K562 (cell line): ENCODE data around the gene XRRA1. TPM values are rescaled to one million over a fixed set of nuclear protein-coding genes. Genes with fewer than 3 reads are reported as not detected.

Experiments
- ATAC-seq: fragments of 200-7000 bp; cut with Tn5 transposase; 3 replicates; pipeline ENCODE4 v1.9.1; 2020; ENCODE audit warnings: moderate library complexity
- BruUV-seq: library from RNA; stranded (reverse); fragments of 400-500 nt; replicated peaks from 2 replicates; lab custom pipeline; 2021; lab: Mats Ljungman, UMichigan
- CTCF ChIA-PET: fragments of 300-600 bp; formaldehyde crosslinking; extraction: SDS; loops from one replicate; lab custom pipeline; 2021; ENCODE audit warnings: low intra/inter-chr PET ratio; lab: Yijun Ruan, JAX
- POLR2A ChIA-PET: fragments of 300-600, 350-650 bp; sonication (Branson Sonifier 250); formaldehyde crosslinking; extraction: SDS; loops from one replicate; lab custom pipeline; 2021; ENCODE audit warnings: antibody characterized with exemption, inconsistent platforms; lab: Yijun Ruan, JAX
- DNase-seq, 4 experiments: peaks; one replicate each; pipeline versions ENCODE4 v3.0.0 to v3.0.0-alpha.2; 2011 to 2018; ENCODE audit warnings: low spot score in 3 of 4, mixed read lengths in 3 of 4; ENCODE audit errors: extremely low read depth in 1 of 4
- FAIRE-seq: peaks from 2 replicates; lab custom pipeline; 2011; peaks lifted over from hg19 to GRCh38; lab: Jason Lieb, UNC
- H2AFZ ChIP-seq: 2 replicates; pipeline ENCODE4 v1.6.0; 2011; ENCODE audit warnings: low read depth, low read length, control low read depth, inconsistent platforms
- H3K27ac ChIP-seq: fragments of 200-600 bp; 3 replicates; pipeline ENCODE4 v1.8.0; 2011; ENCODE audit warnings: low read depth, mild to moderate bottlenecking, control low read depth, inconsistent platforms, low read length, moderate library complexity, mixed read lengths; ENCODE audit errors: extremely low read depth
- H3K27me3 ChIP-seq, 2 experiments: fragments of 300-600 bp in 1 of 2; 2 replicates in 1 of 2; 3 replicates in 1 of 2; pipeline versions ENCODE4 v1.6.0 to v1.8.0; 2011; ENCODE audit warnings: inconsistent platforms in 2 of 2, low read length in 2 of 2, mild to moderate bottlenecking in 1 of 2, mixed read lengths in 1 of 2, moderate library complexity in 1 of 2; ENCODE audit not compliant: control insufficient read depth in 2 of 2, insufficient read depth in 2 of 2
- H3K36me3 ChIP-seq: fragments of 300-600 bp; 3 replicates; pipeline ENCODE4 v1.8.0; 2011; ENCODE audit warnings: mild to moderate bottlenecking, low read length, inconsistent platforms; ENCODE audit not compliant: control insufficient read depth, insufficient read depth
- H3K4me1 ChIP-seq, 2 experiments: fragments of 200-600 bp in 1 of 2; replicated peaks in 1 of 2; 2 replicates in 1 of 2; 3 replicates in 1 of 2; pipeline versions ENCODE4 v1.5.1 to v1.8.0; 2011; ENCODE audit warnings: inconsistent platforms in 2 of 2, low read length in 2 of 2, mild to moderate bottlenecking in 1 of 2, mixed read lengths in 1 of 2, moderate library complexity in 1 of 2; ENCODE audit not compliant: control insufficient read depth in 2 of 2, insufficient read depth in 2 of 2
- H3K4me2 ChIP-seq: 2 replicates; pipeline ENCODE4 v1.6.1; 2011; ENCODE audit warnings: low read length, control low read depth, inconsistent platforms, mixed read lengths; ENCODE audit not compliant: insufficient read depth
- H3K4me3 ChIP-seq: fragments of 200-600 bp; sonication (generic), shearing (Covaris generic); 2 replicates; pipeline ENCODE4 v1.5.1; 2016; ENCODE audit warnings: control low read depth, inconsistent platforms
- H3K79me2 ChIP-seq: fragments of 200-600 bp; 3 replicates; pipeline ENCODE4 v1.8.0; 2011; ENCODE audit warnings: low read length, inconsistent platforms; ENCODE audit not compliant: control insufficient read depth, insufficient read depth
- H3K9ac ChIP-seq, 2 experiments: 2 replicates each; pipeline versions ENCODE4 v1.6.0 to v1.6.1; 2011; ENCODE audit warnings: low read depth in 2 of 2, low read length in 2 of 2, control low read depth in 1 of 2, inconsistent platforms in 1 of 2, mild to moderate bottlenecking in 1 of 2, mixed read lengths in 1 of 2; ENCODE audit not compliant: insufficient read depth in 1 of 2
- H3K9me1 ChIP-seq: one replicate; pipeline ENCODE4 v1.6.0; 2011; ENCODE audit warnings: inconsistent platforms, mild to moderate bottlenecking, low read length, moderate library complexity; ENCODE audit not compliant: control insufficient read depth, insufficient read depth
- H3K9me3 ChIP-seq: replicated peaks from 2 replicates; pipeline ENCODE4 v1.5.1; 2011; ENCODE audit warnings: low read depth, low read length, inconsistent platforms; ENCODE audit not compliant: control insufficient read depth, insufficient read depth
- H4K20me1 ChIP-seq: replicated peaks from 2 replicates; pipeline ENCODE4 v1.6.1; 2011; ENCODE audit warnings: low read length, inconsistent platforms, mixed read lengths; ENCODE audit not compliant: control insufficient read depth, insufficient read depth
- COPS2 ChIP-seq: fragments of 450-650 bp; conservative IDR thresholded peaks from 2 replicates; pipeline ENCODE4 v1.6.1; 2016; ENCODE audit warnings: mild to moderate bottlenecking, moderate library complexity
- HMG20A ChIP-seq: fragments of 450-650 bp; formaldehyde crosslinking; conservative IDR thresholded peaks from 2 replicates; pipeline ENCODE4 v1.4.0; 2020; ENCODE audit warnings: mild to moderate bottlenecking, mixed read lengths
- POLR3A ChIP-seq: IDR thresholded peaks from 2 replicates; pipeline ENCODE4 v1.6.1; 2011; ENCODE audit warnings: borderline replicate concordance, mild to moderate bottlenecking, moderate library complexity; ENCODE audit not compliant: insufficient read length, insufficient read depth; ENCODE audit errors: extremely low read depth
- ZBTB7A ChIP-seq: IDR thresholded peaks from 2 replicates; pipeline ENCODE4 v1.6.1; 2011; ENCODE audit warnings: low read depth, mild to moderate bottlenecking, low read length, moderate library complexity, borderline replicate concordance; ENCODE audit not compliant: control insufficient read depth
- ZNF589 ChIP-seq: fragments of 200-800 bp; sonication (Bioruptor generic); IDR thresholded peaks from 2 replicates; pipeline ENCODE4 v1.6.1; 2016; ENCODE audit warnings: low read depth, missing genetic modification characterization, missing compliant biosample characterization
- WGBS: fragments of 100-300 bp; shearing (Covaris generic); methylation state at CpG from one replicate; pipeline ENCODE4 v1.1.6; 2016; ENCODE audit warnings: low coverage, mixed read lengths; ENCODE audit not compliant: insufficient coverage; ENCODE audit errors: missing lambda C conversion rate; 5-methylcytosine and 5-hydroxymethylcytosine counted together
- in situ Hi-C: fragments of 300-500 bp; cut with MboI; formaldehyde crosslinking; loops from 4 replicates; pipeline ENCODE4 v1.15.0; 2018; ENCODE audit warnings: inconsistent platforms, mixed read lengths
- intact Hi-C: fragments of 100-400 bp; cut with micrococcal nuclease; formaldehyde crosslinking; loops from 2 replicates; pipeline ENCODE4 v1.14.2; 2022
- polyA plus RNA-seq, 8 experiments: library from polyadenylated mRNA; depleted of rRNA in 4 of 8; stranded (reverse) in 5 of 8; unstranded in 3 of 8; fragments of >200 nt; fragmentation: Nextera tagmentation in 2 of 8; fragmentation: Illumina TruSeq in 1 of 8; extraction: Ambion mirVana in 2 of 8; extraction: Trizol in 1 of 8; gene quantifications; 2 replicates each; pipeline versions ENCODE4 v1.2.1 to v1.2.3, GENCODE V29; 2011 to 2014; ENCODE audit warnings: inconsistent platforms in 1 of 8, missing spikeins in 1 of 8
- total RNA-seq, 7 experiments: library from RNA; depleted of rRNA in 6 of 7; stranded (reverse); fragments of >200 nt in 6 of 7; fragmentation: Illumina TruSeq in 2 of 7; extraction: Trizol in 2 of 7; gene quantifications; 2 replicates each; pipeline versions ENCODE4 v1.2.1 to v1.2.3, GENCODE V29; 2011 to 2021; ENCODE audit warnings: low replicate concordance in 1 of 7
- TF ChIP-seq, protein P1 (sequence below), 2 experiments: fragments of 150-350 bp in 1 of 2; IDR thresholded peaks; 2 replicates each; pipeline ENCODE4 v1.6.1; 2012 to 2016; ENCODE audit warnings: low read depth in 2 of 2, low read length in 2 of 2, mild to moderate bottlenecking in 1 of 2, moderate library complexity in 1 of 2
- TF ChIP-seq, protein P2 (sequence below), 2 experiments: IDR thresholded peaks in 1 of 2; conservative IDR thresholded peaks in 1 of 2; 2 replicates each; pipeline ENCODE4 v1.6.1; 2016; ENCODE audit warnings: low read depth in 2 of 2, mild to moderate bottlenecking in 1 of 2, missing compliant biosample characterization in 1 of 2, missing genetic modification characterization in 1 of 2, moderate library complexity in 1 of 2
- TF ChIP-seq, protein P3 (sequence below): fragments of 450-650 bp; formaldehyde crosslinking; IDR thresholded peaks from 2 replicates; pipeline ENCODE4 v1.4.0; 2022; ENCODE audit warnings: missing genetic modification characterization
- TF ChIP-seq, protein P4 (sequence below): fragments of 250-450 bp; sonication (Bioruptor Pico); IDR thresholded peaks from 2 replicates; pipeline ENCODE4 v1.4.0; 2020; ENCODE audit warnings: mild to moderate bottlenecking

XRRA1 gene
- total and polyA plus RNA-seq, 9 of the 15 experiments (the other 6 are each of a cell fraction or from before 2014, with no cell fraction given), result 5.0 to 22.5 (median 16.0) TPM

DNA sequence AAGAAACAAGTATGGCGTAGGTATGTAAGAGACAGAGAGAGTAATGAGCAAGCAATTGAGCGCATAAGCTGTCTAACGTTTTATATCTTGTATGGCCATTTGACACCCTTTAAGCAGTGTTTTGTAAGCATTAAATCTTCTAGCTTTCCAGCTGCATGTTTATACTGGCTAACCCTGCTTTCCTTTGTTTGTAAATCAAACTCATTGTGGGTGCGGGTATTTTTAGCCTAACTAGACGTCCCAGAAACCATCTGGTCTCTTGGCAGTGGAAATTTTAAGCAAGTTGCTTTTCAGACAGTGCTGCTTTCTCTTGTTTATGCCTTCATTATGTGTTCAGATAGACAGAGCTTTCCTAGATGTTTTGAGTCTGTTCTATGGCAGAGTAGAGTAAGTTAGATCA, 126.7 kb downstream of the XRRA1 start:
- Histone ChIP-seq H3K9me1 (no peaks in the 10 kb centered on the region), H3K27ac (no peak overlapping the region), H2AFZ (no peak overlapping the region), H3K27me3 (no peaks in the 10 kb centered on the region), H3K79me2 (no peaks in the 10 kb centered on the region; the same call in 2 of the 3 replicates), H3K9ac (no peak overlapping the region), H3K4me3 (no peak overlapping the region), H4K20me1 (no peaks in the 10 kb centered on the region), H3K4me2 (no peak overlapping the region), H3K36me3 (peaks cover 74% of the 10 kb centered on the region), H3K4me1 (peaks cover 0 to 13% of the 10 kb centered on the region in 2 experiments; a peak in 2 of 5 replicates), H3K9me3 (peaks cover 29% of the 10 kb centered on the region)
- FAIRE-seq (no peak), ATAC-seq (no peak), DNase-seq (no peak)
- BruUV-seq, result no TSS peak
- POLR2A ChIA-PET, result interaction anchor here (2.2 kb wide), 1 partner anchor 10 kb away, joined by 6 read pairs; no protein-coding TSS in a partner anchor
- intact Hi-C loops, result no loop called here
- CTCF ChIA-PET, result interaction anchor here (0.6 kb wide), 1 partner anchor 420 kb away, joined by 3 read pairs; no protein-coding TSS in a partner anchor
- in situ Hi-C loops, result no loop called here
- 95% methylated on average over 5 of the region's 5 CpGs for WGBS
- no peak for TF ChIP-seq COPS2
- TF ChIP-seq, protein P1, sequence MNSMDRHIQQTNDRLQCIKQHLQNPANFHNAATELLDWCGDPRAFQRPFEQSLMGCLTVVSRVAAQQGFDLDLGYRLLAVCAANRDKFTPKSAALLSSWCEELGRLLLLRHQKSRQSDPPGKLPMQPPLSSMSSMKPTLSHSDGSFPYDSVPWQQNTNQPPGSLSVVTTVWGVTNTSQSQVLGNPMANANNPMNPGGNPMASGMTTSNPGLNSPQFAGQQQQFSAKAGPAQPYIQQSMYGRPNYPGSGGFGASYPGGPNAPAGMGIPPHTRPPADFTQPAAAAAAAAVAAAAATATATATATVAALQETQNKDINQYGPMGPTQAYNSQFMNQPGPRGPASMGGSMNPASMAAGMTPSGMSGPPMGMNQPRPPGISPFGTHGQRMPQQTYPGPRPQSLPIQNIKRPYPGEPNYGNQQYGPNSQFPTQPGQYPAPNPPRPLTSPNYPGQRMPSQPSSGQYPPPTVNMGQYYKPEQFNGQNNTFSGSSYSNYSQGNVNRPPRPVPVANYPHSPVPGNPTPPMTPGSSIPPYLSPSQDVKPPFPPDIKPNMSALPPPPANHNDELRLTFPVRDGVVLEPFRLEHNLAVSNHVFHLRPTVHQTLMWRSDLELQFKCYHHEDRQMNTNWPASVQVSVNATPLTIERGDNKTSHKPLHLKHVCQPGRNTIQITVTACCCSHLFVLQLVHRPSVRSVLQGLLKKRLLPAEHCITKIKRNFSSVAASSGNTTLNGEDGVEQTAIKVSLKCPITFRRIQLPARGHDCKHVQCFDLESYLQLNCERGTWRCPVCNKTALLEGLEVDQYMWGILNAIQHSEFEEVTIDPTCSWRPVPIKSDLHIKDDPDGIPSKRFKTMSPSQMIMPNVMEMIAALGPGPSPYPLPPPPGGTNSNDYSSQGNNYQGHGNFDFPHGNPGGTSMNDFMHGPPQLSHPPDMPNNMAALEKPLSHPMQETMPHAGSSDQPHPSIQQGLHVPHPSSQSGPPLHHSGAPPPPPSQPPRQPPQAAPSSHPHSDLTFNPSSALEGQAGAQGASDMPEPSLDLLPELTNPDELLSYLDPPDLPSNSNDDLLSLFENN (IDR thresholded peaks at IDR 0.05; ENCODE audit: low read depth in 2 of 2, low read length in 2 of 2), result no peak
- TF ChIP-seq, protein P2, sequence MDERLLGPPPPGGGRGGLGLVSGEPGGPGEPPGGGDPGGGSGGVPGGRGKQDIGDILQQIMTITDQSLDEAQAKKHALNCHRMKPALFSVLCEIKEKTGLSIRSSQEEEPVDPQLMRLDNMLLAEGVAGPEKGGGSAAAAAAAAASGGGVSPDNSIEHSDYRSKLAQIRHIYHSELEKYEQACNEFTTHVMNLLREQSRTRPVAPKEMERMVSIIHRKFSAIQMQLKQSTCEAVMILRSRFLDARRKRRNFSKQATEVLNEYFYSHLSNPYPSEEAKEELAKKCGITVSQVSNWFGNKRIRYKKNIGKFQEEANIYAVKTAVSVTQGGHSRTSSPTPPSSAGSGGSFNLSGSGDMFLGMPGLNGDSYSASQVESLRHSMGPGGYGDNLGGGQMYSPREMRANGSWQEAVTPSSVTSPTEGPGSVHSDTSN (CRISPR knock-in tag; IDR thresholded peaks at IDR 0.05; ENCODE audit: low read depth), result no peak
- TF ChIP-seq, protein P2 (tag; conservative IDR thresholded peaks at IDR 0.05; ENCODE audit: low read depth), result no peak
- no peak for TF ChIP-seq POLR3A
- TF ChIP-seq, protein P3, sequence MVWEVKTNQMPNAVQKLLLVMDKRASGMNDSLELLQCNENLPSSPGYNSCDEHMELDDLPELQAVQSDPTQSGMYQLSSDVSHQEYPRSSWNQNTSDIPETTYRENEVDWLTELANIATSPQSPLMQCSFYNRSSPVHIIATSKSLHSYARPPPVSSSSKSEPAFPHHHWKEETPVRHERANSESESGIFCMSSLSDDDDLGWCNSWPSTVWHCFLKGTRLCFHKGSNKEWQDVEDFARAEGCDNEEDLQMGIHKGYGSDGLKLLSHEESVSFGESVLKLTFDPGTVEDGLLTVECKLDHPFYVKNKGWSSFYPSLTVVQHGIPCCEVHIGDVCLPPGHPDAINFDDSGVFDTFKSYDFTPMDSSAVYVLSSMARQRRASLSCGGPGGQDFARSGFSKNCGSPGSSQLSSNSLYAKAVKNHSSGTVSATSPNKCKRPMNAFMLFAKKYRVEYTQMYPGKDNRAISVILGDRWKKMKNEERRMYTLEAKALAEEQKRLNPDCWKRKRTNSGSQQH (CRISPR knock-in tag), result no peak
- TF ChIP-seq HMG20A (CRISPR knock-in tag), result no peak
- TF ChIP-seq ZBTB7A, result no peak
- TF ChIP-seq ZNF589 (CRISPR knock-in tag), result no peak
- TF ChIP-seq, protein P4, sequence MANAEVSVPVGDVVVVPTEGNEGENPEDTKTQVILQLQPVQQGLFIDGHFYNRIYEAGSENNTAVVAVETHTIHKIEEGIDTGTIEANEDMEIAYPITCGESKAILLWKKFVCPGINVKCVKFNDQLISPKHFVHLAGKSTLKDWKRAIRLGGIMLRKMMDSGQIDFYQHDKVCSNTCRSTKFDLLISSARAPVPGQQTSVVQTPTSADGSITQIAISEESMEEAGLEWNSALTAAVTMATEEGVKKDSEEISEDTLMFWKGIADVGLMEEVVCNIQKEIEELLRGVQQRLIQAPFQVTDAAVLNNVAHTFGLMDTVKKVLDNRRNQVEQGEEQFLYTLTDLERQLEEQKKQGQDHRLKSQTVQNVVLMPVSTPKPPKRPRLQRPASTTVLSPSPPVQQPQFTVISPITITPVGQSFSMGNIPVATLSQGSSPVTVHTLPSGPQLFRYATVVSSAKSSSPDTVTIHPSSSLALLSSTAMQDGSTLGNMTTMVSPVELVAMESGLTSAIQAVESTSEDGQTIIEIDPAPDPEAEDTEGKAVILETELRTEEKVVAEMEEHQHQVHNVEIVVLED, result no peak
